Measurements from ENCODE around the gene NPTX1. TPM values are rescaled to one million over a fixed set of nuclear protein-coding genes. Genes with fewer than 3 reads are reported as not detected.

NPTX1 gene
- total and polyA plus RNA-seq, 2 of the 13 experiments (the other 11 are each of a cell fraction or from before 2014, with no cell fraction given), result 0.01 TPM; not detected in 1

- no peak for TF ChIP-seq ZBTB10 (CRISPR knock-in tag; IDR thresholded peaks at IDR 0.05; ENCODE audit: borderline replicate concordance)
- TF ChIP-seq KLF13 (CRISPR knock-in tag; IDR thresholded peaks at IDR 0.05), result no peak
- TF ChIP-seq THRA (CRISPR knock-in tag; IDR thresholded peaks at IDR 0.05; ENCODE audit: borderline replicate concordance), result no peak
- no peak for TF ChIP-seq ZNF276 (CRISPR knock-in tag; IDR thresholded peaks at IDR 0.05; ENCODE audit: low read depth)
- TF ChIP-seq ZNF782 (CRISPR knock-in tag; IDR thresholded peaks at IDR 0.05; ENCODE audit: borderline replicate concordance), result no peak
- no peak for TF ChIP-seq ZNF451 (CRISPR knock-in tag; IDR thresholded peaks at IDR 0.05)
- no peak for TF ChIP-seq SNAI1 (CRISPR knock-in tag; IDR thresholded peaks at IDR 0.05; ENCODE audit: borderline replicate concordance)
- TF ChIP-seq SOX13 (IDR thresholded peaks at IDR 0.05), result no peak
- TF ChIP-seq SOX13 (CRISPR knock-in tag; conservative IDR thresholded peaks at IDR 0.05 in 1 of 2, IDR thresholded peaks at IDR 0.05 in 1 of 2), result no peak
- TF ChIP-seq ZIK1 (CRISPR knock-in tag; IDR thresholded peaks at IDR 0.05; ENCODE audit: borderline replicate concordance, low read depth), result no peak
- no peak for TF ChIP-seq MLXIP (CRISPR knock-in tag; IDR thresholded peaks at IDR 0.05; ENCODE audit: borderline replicate concordance)
- no peak for TF ChIP-seq ZNF337 (CRISPR knock-in tag; IDR thresholded peaks at IDR 0.05; ENCODE audit: borderline replicate concordance, low read depth)
Observed at GRCh38 chr17:80445007-80445725, 31.2 kb downstream of the NPTX1 start (continued).
